HUES6 (cell line): ENCODE results near the gene WNT11.

Experiments used
- H3K27ac ChIP-seq: 2 replicates; pipeline ENCODE4 v1.7.0; 2013; ENCODE audit warnings: low read depth, mild to moderate bottlenecking, low read length, inconsistent platforms
- H3K27me3 ChIP-seq: 2 replicates; pipeline ENCODE4 v1.6.1; 2013; ENCODE audit warnings: low read length; ENCODE audit not compliant: control insufficient read depth, insufficient read depth
- H3K36me3 ChIP-seq: 2 replicates; pipeline ENCODE4 v1.6.1; 2013; ENCODE audit warnings: low read length; ENCODE audit not compliant: control insufficient read depth, insufficient read depth
- H3K4me1 ChIP-seq: 2 replicates; pipeline ENCODE4 v1.6.1; 2013; ENCODE audit warnings: low read length; ENCODE audit not compliant: control insufficient read depth, insufficient read depth
- H3K4me3 ChIP-seq: 2 replicates; pipeline ENCODE4 v1.5.1; 2013; ENCODE audit warnings: low read depth, low read length
- H3K9ac ChIP-seq: one replicate; pipeline ENCODE4 v1.6.1; 2013; ENCODE audit warnings: mild to moderate bottlenecking, low read length
- H3K9me3 ChIP-seq: 2 replicates; pipeline ENCODE4 v1.6.1; 2013; ENCODE audit warnings: low read depth, low read length; ENCODE audit not compliant: control insufficient read depth, insufficient read depth

Gene WNT11

DNA sequence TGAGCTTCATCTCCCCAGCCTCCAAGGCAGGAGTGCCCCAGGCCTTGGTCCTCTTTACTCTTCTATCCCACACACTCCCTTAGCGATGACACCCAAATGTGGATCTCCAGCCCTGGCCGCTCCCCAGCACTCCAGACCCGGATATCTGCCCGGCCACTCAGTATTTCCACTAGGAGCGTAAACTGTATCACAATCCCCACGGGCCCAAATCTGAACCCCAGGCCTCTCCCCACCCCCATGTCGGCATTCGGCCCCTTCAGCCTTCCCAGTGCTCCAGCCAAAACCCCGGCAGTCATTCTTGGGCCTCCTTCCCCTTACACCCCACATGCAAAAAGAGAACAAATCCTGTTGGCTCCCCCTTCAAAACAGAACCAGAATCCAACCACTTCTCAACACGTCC, 20.8 kb downstream of the WNT11 start:
- no peaks in the 10 kb centered on the region for H3K9me3 ChIP-seq
- H3K4me1 ChIP-seq: peaks cover 21% of the 10 kb centered on the region; the same call in 1 of the 2 replicates
- H3K9ac ChIP-seq: no peak overlapping the region
- H3K27ac ChIP-seq: no peak overlapping the region
- no peak overlapping the region for H3K4me3 ChIP-seq
- no peaks in the 10 kb centered on the region for H3K36me3 ChIP-seq
- no peaks in the 10 kb centered on the region for H3K27me3 ChIP-seq

DNA sequence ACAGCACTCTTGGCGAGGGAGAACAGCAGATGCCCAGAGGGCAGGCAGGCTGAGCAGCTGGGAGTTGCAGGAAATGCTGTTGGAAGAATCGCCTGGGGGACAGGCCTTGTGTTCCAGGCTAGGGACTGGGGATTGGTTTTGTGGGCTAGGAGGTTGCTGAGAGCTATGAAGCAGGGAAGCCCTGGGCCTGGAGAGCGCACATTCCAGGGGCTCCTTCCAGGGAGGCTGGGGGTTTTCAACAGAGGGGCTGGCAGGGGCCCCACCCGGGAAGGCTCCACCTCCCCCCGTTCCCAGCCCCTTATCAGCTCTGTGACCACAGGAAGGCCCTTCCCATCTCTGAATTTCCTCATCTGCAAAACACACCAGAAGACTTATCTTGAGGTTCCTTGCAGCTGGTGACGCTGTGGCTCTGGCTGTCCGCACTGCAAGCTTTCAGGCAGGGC, 21.7 kb downstream of the WNT11 start:
- no peak overlapping the region for H3K9ac ChIP-seq

DNA sequence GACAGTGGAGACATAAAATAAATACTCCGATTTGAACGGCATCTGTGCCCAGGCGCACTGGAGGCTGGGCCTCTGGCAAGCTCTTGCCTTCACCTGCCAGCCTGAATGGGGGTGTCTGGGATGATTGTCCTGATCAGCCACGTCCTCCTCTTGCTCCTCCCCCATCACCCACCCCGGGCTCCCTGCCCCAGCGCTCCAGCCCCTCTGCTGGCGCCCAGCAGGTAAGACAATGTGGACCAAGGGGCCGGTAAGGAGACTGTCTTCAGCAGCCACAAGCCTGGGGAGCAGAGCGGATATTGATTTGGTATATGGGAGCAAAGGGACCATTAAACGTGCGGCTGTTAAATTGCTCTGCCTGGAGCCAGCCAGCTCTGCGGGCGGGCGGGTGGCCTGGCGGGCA, 24.9 kb downstream of the WNT11 start:
- Histone ChIP-seq H3K27me3 (no peaks in the 10 kb centered on the region), H3K36me3 (no peaks in the 10 kb centered on the region), H3K4me1 (peaks cover 29% of the 10 kb centered on the region), H3K4me3 (no peak overlapping the region), H3K9ac (no peak overlapping the region), H3K27ac (no peak overlapping the region), H3K9me3 (no peaks in the 10 kb centered on the region)

More for the DNA sequence above, 21.7 kb downstream of the WNT11 start:
- peaks cover 18% of the 10 kb centered on the region; the same call in 1 of the 2 replicates for H3K4me1 ChIP-seq
- H3K4me3 ChIP-seq: no peak overlapping the region
- H3K9me3 ChIP-seq: no peaks in the 10 kb centered on the region
- H3K36me3 ChIP-seq: no peaks in the 10 kb centered on the region
- H3K27me3 ChIP-seq: no peaks in the 10 kb centered on the region
- no peak overlapping the region for H3K27ac ChIP-seq

DNA sequence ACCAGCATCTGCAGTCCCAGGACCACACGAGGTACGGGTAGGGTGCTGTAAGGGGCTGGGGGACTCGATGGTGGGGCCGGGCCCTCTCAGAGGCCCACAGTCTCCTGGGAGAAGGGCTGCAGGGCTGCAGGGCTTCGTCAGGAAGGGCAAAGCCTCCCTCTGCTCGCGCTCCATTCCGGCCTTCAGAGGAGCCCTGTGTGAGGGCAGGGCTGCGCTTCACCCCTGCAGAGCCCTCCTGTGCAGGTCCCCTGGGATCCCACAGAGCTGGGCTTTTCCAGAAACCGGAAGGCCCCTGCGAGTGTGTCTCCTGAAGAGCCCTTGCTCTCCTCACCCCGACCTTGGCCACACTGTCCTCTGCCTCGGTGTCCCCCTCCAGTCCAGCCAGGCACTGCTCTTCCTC, 27.2 kb downstream of the WNT11 start:
- H3K4me1 ChIP-seq: peaks cover 20% of the 10 kb centered on the region
- no peak overlapping the region for H3K27ac ChIP-seq
- no peaks in the 10 kb centered on the region for H3K9me3 ChIP-seq
- H3K36me3 ChIP-seq: no peaks in the 10 kb centered on the region
- no peak overlapping the region for H3K4me3 ChIP-seq
- no peak overlapping the region for H3K9ac ChIP-seq
- H3K27me3 ChIP-seq: no peaks in the 10 kb centered on the region; the same call in 1 of the 2 replicates

DNA sequence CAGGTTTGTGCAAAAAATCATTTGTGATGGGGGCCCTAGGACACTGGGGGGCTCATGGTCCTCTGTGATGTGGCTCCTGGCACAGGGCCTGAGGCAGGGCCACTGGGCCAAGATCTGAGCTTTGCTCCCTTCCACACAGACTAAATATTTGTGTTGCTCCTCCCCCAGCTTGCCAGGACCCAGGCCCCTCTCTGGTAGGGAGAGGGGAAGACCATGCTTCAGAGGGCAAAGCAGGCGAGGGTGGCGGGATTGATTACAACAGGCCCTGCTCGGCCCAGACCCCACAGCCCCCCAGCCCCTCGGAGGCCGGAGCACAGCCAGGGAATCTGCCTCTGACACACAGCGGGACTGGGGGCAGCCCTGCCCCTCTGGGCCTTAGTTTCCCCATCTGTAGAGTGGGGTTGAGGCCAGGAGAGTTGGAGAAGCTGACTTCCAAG, 29.0 kb downstream of the WNT11 start:
- Histone ChIP-seq H3K4me3 (no peak overlapping the region), H3K36me3 (no peaks in the 10 kb centered on the region), H3K9ac (no peak overlapping the region)

DNA sequence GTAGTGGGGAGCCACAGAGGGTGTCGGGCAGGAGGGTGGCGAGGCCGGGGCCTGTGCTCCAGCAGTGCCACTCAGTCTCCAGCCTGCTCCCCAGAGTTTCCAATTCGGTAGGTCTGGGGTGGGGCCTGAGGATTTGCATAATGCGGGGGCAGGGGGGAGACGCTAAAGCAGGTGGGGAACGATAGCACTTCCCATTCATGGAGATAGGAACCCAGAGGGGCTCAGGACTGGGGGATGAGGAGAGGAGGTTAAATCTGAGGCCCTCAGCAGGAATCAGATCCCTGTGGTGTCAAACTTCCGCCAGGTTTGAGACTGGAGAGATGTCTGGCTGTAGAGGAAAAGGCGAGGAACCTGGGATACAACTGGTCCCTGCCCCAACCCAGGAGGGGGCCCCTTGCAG, 29.8 kb downstream of the WNT11 start:
- no peak overlapping the region for H3K9ac ChIP-seq
- H3K27me3 ChIP-seq: no peaks in the 10 kb centered on the region; the same call in 1 of the 2 replicates
- H3K27ac ChIP-seq: no peak overlapping the region
- H3K4me1 ChIP-seq: peaks cover 17% of the 10 kb centered on the region
- H3K36me3 ChIP-seq: no peaks in the 10 kb centered on the region
- no peaks in the 10 kb centered on the region for H3K9me3 ChIP-seq
- no peak overlapping the region for H3K4me3 ChIP-seq

More for the DNA sequence above, 29.0 kb downstream of the WNT11 start:
- no peak overlapping the region for H3K27ac ChIP-seq
- H3K27me3 ChIP-seq: no peaks in the 10 kb centered on the region; the same call in 1 of the 2 replicates
- H3K9me3 ChIP-seq: no peaks in the 10 kb centered on the region
- H3K4me1 ChIP-seq: peaks cover 17% of the 10 kb centered on the region

DNA sequence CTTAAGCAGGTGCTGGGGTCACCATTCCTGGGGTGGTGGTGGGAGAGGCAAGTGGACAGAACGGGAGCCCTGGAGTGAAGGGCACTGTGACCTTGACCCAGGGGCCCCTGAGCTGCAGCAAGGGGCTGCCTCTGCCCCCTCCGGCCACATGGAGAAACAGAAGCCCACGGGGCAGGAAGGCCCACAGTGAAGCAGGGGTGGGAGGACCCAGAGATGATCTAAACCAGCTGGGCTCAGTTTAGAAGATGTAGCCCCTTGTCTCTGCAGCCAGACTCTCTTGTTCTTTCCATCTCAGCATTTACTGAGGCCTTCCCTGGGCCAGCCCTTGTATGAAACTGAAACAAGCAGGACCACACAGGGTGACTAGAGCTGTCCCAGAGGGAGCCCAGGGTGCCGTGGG, 30.5 kb downstream of the WNT11 start:
- H3K27ac ChIP-seq: no peak overlapping the region
- no peaks in the 10 kb centered on the region for H3K9me3 ChIP-seq
- no peaks in the 10 kb centered on the region for H3K36me3 ChIP-seq
- H3K4me1 ChIP-seq: peaks cover 17% of the 10 kb centered on the region
- no peak overlapping the region for H3K9ac ChIP-seq
- no peaks in the 10 kb centered on the region; the same call in 1 of the 2 replicates for H3K27me3 ChIP-seq
- no peak overlapping the region for H3K4me3 ChIP-seq

DNA sequence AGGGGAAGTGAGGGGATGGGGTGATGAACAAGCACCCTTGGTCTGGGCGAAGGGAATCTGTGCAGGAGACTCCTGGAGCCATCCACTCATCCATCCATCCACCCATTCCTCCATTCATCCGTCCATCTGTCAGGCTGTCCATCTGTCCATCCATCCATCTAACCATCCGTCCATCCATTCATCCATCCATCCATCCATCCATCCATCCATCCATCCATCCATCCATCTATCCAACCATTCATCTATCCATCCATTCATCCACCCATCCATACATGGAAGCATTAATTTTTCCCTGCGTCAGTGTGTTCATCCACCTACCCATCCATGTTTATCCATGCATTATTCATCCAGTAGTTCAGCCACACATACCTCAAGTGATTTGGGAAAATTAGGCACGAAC, 32.0 kb downstream of the WNT11 start:
- Histone ChIP-seq H3K4me1 (peaks cover 19% of the 10 kb centered on the region), H3K9ac (no peak overlapping the region), H3K27me3 (peaks cover under 1% of the 10 kb centered on the region; the same call in 1 of the 2 replicates), H3K9me3 (no peaks in the 10 kb centered on the region), H3K4me3 (no peak overlapping the region), H3K36me3 (no peaks in the 10 kb centered on the region), H3K27ac (no peak overlapping the region)

DNA sequence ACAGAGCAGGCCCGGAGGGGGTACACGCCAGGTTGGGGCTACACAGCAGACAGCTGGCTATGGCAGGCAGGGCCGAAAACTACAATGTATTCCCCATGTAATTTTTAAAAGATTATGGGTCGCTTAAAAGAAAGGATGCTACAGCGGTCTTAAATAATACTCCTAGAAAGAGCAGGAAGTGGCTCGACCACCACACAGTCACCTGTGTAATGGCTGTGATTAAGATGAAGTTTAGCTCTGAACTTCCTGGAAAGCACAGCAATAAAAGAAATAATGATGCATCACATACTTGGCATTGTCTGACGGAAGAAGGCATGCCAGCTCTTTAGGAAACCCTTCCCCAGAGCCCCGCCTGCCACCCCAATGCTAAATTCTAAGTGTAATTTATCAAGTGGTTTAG, 32.6 kb downstream of the WNT11 start:
- Histone ChIP-seq H3K36me3 (no peaks in the 10 kb centered on the region), H3K27ac (no peak overlapping the region), H3K4me1 (peaks cover 21% of the 10 kb centered on the region), H3K9ac (no peak overlapping the region), H3K27me3 (peaks cover 6% of the 10 kb centered on the region), H3K4me3 (no peak overlapping the region), H3K9me3 (no peaks in the 10 kb centered on the region)

DNA sequence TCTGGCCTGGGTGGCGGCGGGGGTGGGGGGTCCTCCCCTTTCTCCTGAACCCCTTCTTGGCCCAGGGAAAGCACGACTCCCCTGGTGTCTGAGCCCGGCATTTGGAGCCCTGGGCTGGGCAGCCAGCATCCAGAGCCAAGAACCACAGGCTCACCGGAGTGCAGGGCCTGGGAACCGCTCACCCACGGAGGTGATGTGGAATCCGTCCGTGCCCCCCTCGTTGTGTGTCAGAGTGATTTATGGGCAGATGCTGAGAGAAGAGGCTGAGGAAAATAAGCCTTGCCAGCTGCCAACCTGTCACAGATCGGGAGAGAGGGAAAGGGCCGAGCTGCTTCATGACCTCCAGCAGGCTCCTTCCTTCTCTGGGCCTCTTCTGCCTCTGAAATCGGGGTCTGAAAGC, 33.7 kb downstream of the WNT11 start:
- no peak overlapping the region for H3K4me3 ChIP-seq
- H3K9ac ChIP-seq: no peak overlapping the region
- H3K4me1 ChIP-seq: peaks cover 18% of the 10 kb centered on the region
- no peaks in the 10 kb centered on the region for H3K36me3 ChIP-seq
- H3K27me3 ChIP-seq: peaks cover 13% of the 10 kb centered on the region
- no peaks in the 10 kb centered on the region for H3K9me3 ChIP-seq
- no peak overlapping the region for H3K27ac ChIP-seq

DNA sequence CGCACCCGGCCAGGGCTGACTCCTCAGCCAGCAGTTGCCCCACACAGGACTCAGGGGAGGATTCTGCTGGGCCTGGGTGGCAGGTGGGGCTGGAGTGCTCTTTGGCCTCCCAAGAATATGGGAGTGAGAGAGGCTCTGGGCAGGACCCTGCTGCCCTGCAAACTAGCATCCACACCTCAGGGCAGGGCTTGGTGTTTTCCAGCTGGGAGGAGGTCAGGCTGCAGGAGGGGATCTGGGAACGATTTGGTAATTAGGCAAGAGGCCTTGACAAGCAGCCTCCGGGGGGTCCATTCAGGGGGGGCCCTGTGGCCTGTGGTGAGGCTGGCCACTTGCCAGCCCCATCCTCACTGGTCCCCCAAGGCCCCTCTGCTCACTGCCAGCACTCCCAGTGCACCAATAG, 35.8 kb downstream of the WNT11 start:
- Histone ChIP-seq H3K4me1 (peaks cover 4% of the 10 kb centered on the region; the same call in 1 of the 2 replicates), H3K9me3 (no peaks in the 10 kb centered on the region), H3K27ac (no peak overlapping the region), H3K9ac (no peak overlapping the region), H3K27me3 (peaks cover 33% of the 10 kb centered on the region), H3K4me3 (no peak overlapping the region), H3K36me3 (no peaks in the 10 kb centered on the region)

DNA sequence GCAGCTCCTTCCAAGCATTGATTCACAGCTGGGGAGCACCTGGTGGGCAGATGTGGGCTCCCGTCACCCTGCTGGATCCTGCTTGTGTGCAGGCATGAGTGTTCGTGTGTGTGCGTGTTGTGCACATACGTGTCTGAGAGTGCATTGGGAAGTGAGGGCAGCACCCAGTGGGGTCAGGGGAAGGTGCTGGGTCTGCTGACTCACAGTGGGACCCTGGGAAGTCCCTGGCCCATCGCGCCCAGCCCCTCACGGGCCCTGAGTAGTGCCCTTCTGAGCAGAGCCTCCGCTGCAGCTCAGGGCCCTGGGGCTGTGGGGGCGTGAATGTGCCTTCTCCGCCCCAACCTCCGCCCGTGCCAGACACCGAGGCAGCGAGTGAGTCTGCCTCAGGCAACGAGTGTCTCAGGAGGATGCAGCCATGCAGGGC, 36.8 kb downstream of the WNT11 start:
- H3K9ac ChIP-seq: no peak overlapping the region
- no peak overlapping the region for H3K27ac ChIP-seq
- H3K36me3 ChIP-seq: no peaks in the 10 kb centered on the region
- H3K4me3 ChIP-seq: no peak overlapping the region
- peaks cover 4% of the 10 kb centered on the region; the same call in 1 of the 2 replicates for H3K4me1 ChIP-seq
- H3K9me3 ChIP-seq: no peaks in the 10 kb centered on the region
- H3K27me3 ChIP-seq: peaks cover 40% of the 10 kb centered on the region
